Suppressor macrophage (primary cell): ENCODE measurements around the gene UPB1.
"Not testable (repeated sequence)": the region's sequence is repeated elsewhere in the genome, so short reads cannot be mapped to it uniquely, and the experiment has no call there.

ENCODE experiments used
- DNase-seq, 4 experiments: peaks; one replicate each; pipeline ENCODE4 v3.0.0-alpha.2; 2020 to 2022

The UPB1 gene

GRCh38 chr22:24504956-24505736 lies 10.0 kb downstream of the UPB1 start:
- DNase-seq = peak in 3 of 4 experiments; percentile 28 to 41 (median 38)

- DNase-seq = peak; percentile 32 to 66 (median 57)
Observed at GRCh38 chr22:24506802-24507438, 11.8 kb downstream of the UPB1 start.

GRCh38 chr22:24507716-24508115 lies 12.6 kb downstream of the UPB1 start:
- no peak for DNase-seq

GRCh38 chr22:24510637-24511625 lies 15.8 kb downstream of the UPB1 start:
- peak; percentile 56 to 86 (median 70) for DNase-seq

GRCh38 chr22:24512043-24512442 lies 16.9 kb downstream of the UPB1 start:
- peak; percentile 69 to 82 (median 80) for DNase-seq

- DNase-seq = no peak
Observed at GRCh38 chr22:24513378-24514240, 18.5 kb downstream of the UPB1 start.

- DNase-seq = no peak
Observed at GRCh38 chr22:24514241-24515026, 19.3 kb downstream of the UPB1 start.

GRCh38 chr22:24515027-24515338 lies 19.9 kb downstream of the UPB1 start:
- no peak for DNase-seq

- peak; percentile 41 to 72 (median 64) for DNase-seq
Observed at GRCh38 chr22:24516301-24516737, 21.2 kb downstream of the UPB1 start.

GRCh38 chr22:24517446-24517845 lies 22.3 kb downstream of the UPB1 start:
- DNase-seq = no peak

- DNase-seq = no peak
Observed at GRCh38 chr22:24518228-24518627, 23.1 kb downstream of the UPB1 start.

GRCh38 chr22:24518771-24519485 lies 23.8 kb downstream of the UPB1 start:
- no peak for DNase-seq

GRCh38 chr22:24519496-24519895 lies 24.4 kb downstream of the UPB1 start:
- DNase-seq = peak; percentile 33 to 55 (median 51)

GRCh38 chr22:24521791-24522245 lies 26.7 kb downstream of the UPB1 start:
- DNase-seq = peak in 3 of 4 experiments; percentile 44 to 54 (median 52)

- DNase-seq = no peak
Observed at GRCh38 chr22:24523873-24524272, 28.7 kb downstream of the UPB1 start.

- peak; percentile 88 to 90 (median 88) for DNase-seq
Observed at GRCh38 chr22:24525416-24526037, 30.4 kb downstream of the UPB1 start.

- DNase-seq = no peak
Observed at GRCh38 chr22:24526191-24526590, 31.1 kb downstream of the UPB1 start.

- DNase-seq = no peak
Observed at GRCh38 chr22:24529898-24530297, 34.8 kb downstream of the UPB1 start.

GRCh38 chr22:24530968-24531367 lies 35.8 kb downstream of the UPB1 start:
- not testable (repeated sequence) for DNase-seq

GRCh38 chr22:24532075-24532474 lies 36.9 kb downstream of the UPB1 start:
- no peak for DNase-seq
